RWPE2 (cell line): Measurements from ENCODE around the gene JAZF1.

Source experiments
- ATAC-seq: fragments of 200-7000 bp; cut with Tn5 transposase; 3 replicates; pipeline ENCODE4 v1.9.1; 2021; ENCODE audit warnings: low read depth
- DNase-seq: peaks from one replicate; pipeline ENCODE4 v3.0.0-alpha.2; 2020; ENCODE audit warnings: low spot score
- H3K27ac ChIP-seq: fragments of 450-650 bp; 2 replicates; pipeline ENCODE4 v1.5.1; 2017; ENCODE audit warnings: mild to moderate bottlenecking; ENCODE audit not compliant: poor library complexity, severe bottlenecking
- H3K27me3 ChIP-seq: fragments of 250-450 bp; sonication (Bioruptor Pico); 2 replicates; pipeline ENCODE4 v1.5.1; 2021; ENCODE audit warnings: mild to moderate bottlenecking, moderate library complexity; ENCODE audit not compliant: insufficient read depth, poor library complexity, severe bottlenecking
- H3K36me3 ChIP-seq: fragments of 250-450 bp; sonication (Bioruptor Pico); 2 replicates; pipeline ENCODE4 v1.5.1; 2020; ENCODE audit warnings: low read depth, mild to moderate bottlenecking, moderate library complexity
- H3K4me1 ChIP-seq: fragments of 250-450 bp; sonication (Bioruptor Pico); 2 replicates; pipeline ENCODE4 v1.5.1; 2021; ENCODE audit warnings: mild to moderate bottlenecking, moderate library complexity; ENCODE audit not compliant: insufficient read depth, poor library complexity, severe bottlenecking
- H3K4me3 ChIP-seq: fragments of 250-450 bp; sonication (Bioruptor Pico); 2 replicates; pipeline ENCODE4 v1.5.1; 2021; ENCODE audit warnings: mild to moderate bottlenecking, moderate library complexity; ENCODE audit not compliant: severe bottlenecking
- H3K9me3 ChIP-seq: fragments of 250-450 bp; sonication (Bioruptor Pico); 2 replicates; pipeline ENCODE4 v1.5.1; 2021; ENCODE audit warnings: mild to moderate bottlenecking, moderate library complexity; ENCODE audit not compliant: severe bottlenecking
- CTCF ChIP-seq: fragments of 450-650 bp; IDR thresholded peaks from one replicate; pipeline ENCODE4 v1.5.1; 2017; ENCODE audit warnings: mild to moderate bottlenecking, moderate library complexity; ENCODE audit not compliant: poor library complexity, severe bottlenecking

The JAZF1 gene

DNA sequence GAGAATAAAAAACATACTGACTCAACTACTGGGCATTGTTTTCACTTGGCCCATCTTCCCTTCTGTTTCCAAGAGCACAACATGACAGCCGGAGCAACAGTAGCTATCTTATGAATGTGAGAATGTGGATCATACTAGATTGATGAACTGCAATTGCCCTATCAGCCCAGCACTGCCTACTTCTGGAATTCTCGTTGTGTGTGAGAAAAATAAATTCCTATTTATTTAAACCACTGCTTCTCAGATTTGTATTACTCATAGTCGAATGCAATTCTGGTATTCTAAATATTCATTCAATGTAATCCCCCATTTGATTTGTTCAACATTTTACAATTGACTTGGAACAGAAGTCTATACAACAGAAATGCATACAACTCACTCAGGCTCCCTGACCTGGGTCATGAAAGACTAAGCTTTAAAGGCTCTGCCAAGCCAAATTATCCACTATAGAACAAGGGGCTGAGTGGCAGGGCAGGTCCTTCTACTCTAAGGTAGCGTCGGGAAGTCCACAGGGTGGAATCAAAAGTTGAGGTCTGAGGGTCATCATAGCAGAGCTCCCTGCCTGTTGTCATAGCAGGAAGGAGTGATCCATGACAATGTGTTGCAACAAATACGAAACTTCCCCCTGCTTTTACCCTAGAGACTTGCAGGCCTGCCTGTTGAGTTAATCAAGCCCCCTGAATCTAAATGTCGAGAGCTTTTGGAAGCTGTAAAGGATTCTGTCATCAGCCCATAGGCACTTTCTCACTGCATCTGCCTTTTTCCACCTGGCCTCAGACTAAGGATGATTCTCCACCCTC lies 12.4 kb upstream of the JAZF1 start:
- Histone ChIP-seq H3K9me3 (no peaks in the 10 kb centered on the region), H3K4me1 (no peaks in the 10 kb centered on the region), H3K4me3 (no peak overlapping the region), H3K27ac (no peak overlapping the region), H3K36me3 (no peaks in the 10 kb centered on the region), H3K27me3 (no peaks in the 10 kb centered on the region)
- DNase-seq = no peak
- TF ChIP-seq CTCF = no peak
- ATAC-seq = no peak

GRCh38 chr7:28191751-28192150 lies 11.2 kb upstream of the JAZF1 start:
- Histone ChIP-seq H3K27ac (no peak overlapping the region), H3K27me3 (no peaks in the 10 kb centered on the region), H3K9me3 (no peaks in the 10 kb centered on the region), H3K4me1 (no peaks in the 10 kb centered on the region), H3K4me3 (no peak overlapping the region), H3K36me3 (no peaks in the 10 kb centered on the region)
- DNase-seq (no peak), ATAC-seq (no peak)
- TF ChIP-seq CTCF = no peak

- Histone ChIP-seq H3K36me3 (no peaks in the 10 kb centered on the region), H3K4me1 (no peaks in the 10 kb centered on the region), H3K27me3 (no peaks in the 10 kb centered on the region), H3K4me3 (no peak overlapping the region), H3K9me3 (no peaks in the 10 kb centered on the region), H3K27ac (no peak overlapping the region)
- ATAC-seq (no peak), DNase-seq (no peak)
- TF ChIP-seq CTCF = no peak
Observed at GRCh38 chr7:28191184-28191583, 10.6 kb upstream of the JAZF1 start.

GRCh38 chr7:28190077-28190710 lies 9.6 kb upstream of the JAZF1 start:
- no peaks in the 10 kb centered on the region for H3K9me3 ChIP-seq
- H3K4me1 ChIP-seq = no peaks in the 10 kb centered on the region
- no peak for TF ChIP-seq CTCF
- no peaks in the 10 kb centered on the region for H3K36me3 ChIP-seq
- no peak for DNase-seq
- no peak overlapping the region for H3K4me3 ChIP-seq
- no peak overlapping the region for H3K27ac ChIP-seq
- ATAC-seq = no peak
- no peaks in the 10 kb centered on the region for H3K27me3 ChIP-seq

DNA sequence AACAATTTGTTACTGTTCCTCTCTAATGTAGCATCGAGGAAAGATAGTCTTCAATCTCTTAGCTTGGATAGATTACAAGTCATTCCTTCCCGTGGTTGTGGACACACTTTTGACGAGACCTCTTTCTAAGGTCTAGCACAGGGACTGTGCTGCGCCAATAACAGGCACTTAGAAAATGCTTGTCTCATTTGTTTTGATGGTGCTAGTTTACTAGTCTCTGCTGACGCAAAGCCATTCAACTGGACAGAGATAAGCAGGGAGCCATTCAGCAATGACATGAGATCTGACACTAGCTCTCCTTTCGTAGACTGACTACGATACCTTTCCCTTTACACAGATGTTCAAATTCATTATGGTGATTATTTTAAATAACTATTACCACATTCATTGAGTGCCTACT lies 6.4 kb upstream of the JAZF1 start:
- Histone ChIP-seq H3K36me3 (no peaks in the 10 kb centered on the region), H3K4me1 (no peaks in the 10 kb centered on the region), H3K9me3 (no peaks in the 10 kb centered on the region), H3K27me3 (no peaks in the 10 kb centered on the region), H3K27ac (no peak overlapping the region), H3K4me3 (no peak overlapping the region)
- ATAC-seq (no peak), DNase-seq (no peak)
- no peak for TF ChIP-seq CTCF
